ENCODE results near the gene METRNL. TPM values are rescaled to one million over a fixed set of nuclear protein-coding genes. Genes with fewer than 3 reads are reported as not detected.

Gene METRNL
- total RNA-seq, 1 experiment from 2014 or later = 21.0 TPM

DNA sequence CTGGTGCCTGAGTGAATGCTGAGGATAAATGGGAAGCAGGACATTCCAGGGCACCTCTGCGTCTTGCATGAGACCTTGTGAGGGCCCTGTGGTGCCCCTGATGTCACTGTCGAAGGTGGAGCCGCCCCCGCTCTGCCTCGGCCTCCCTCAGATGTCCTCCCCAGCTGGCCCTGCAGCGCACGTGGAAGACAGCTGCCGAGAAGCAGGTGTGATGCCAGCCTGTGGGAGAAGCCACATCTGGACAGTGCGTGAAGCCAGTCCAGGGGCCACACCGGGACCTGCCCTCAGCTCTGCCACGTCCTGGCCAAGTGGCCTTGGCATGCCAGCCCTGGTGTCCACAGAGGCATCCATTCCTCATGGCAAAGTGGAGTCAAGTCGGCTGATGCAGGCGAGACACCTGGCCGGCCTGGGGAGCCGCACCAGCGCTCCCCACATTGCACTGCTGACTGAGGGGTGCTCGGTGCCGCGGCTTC lies 21.6 kb upstream of the METRNL start:
- Histone ChIP-seq H3K27ac (ENCODE audit: low read length) (no peak overlapping the region), H3K27me3 (ENCODE audit: control insufficient read depth, insufficient read depth, low read length) (no peaks in the 10 kb centered on the region), H3K4me3 (ENCODE audit: low read depth in 2 of 2, low read length in 2 of 2) (no peak overlapping the region), H3K4me1 (ENCODE audit: control insufficient read depth, insufficient read depth, low read length) (peaks cover 23% of the 10 kb centered on the region), H3K36me3 (ENCODE audit: control insufficient read depth, insufficient read depth, low read length) (no peaks in the 10 kb centered on the region), H3K9me3 (ENCODE audit: control insufficient read depth, insufficient read depth, low read depth, low read length) (no peaks in the 10 kb centered on the region)
- in situ Hi-C loops (cut with HindIII; ENCODE audit: low pct_unique_long_range_greater_than_20kb, low sequenced_read_pairs) (no loop called here), intact Hi-C loops (cut with micrococcal nuclease; ENCODE audit: unreplicated experiment) (no loop called here)
- no peak for TF ChIP-seq TCF7L2 (IDR thresholded peaks at IDR 0.05; ENCODE audit: low read depth, low read length)
- TF ChIP-seq, protein P1, sequence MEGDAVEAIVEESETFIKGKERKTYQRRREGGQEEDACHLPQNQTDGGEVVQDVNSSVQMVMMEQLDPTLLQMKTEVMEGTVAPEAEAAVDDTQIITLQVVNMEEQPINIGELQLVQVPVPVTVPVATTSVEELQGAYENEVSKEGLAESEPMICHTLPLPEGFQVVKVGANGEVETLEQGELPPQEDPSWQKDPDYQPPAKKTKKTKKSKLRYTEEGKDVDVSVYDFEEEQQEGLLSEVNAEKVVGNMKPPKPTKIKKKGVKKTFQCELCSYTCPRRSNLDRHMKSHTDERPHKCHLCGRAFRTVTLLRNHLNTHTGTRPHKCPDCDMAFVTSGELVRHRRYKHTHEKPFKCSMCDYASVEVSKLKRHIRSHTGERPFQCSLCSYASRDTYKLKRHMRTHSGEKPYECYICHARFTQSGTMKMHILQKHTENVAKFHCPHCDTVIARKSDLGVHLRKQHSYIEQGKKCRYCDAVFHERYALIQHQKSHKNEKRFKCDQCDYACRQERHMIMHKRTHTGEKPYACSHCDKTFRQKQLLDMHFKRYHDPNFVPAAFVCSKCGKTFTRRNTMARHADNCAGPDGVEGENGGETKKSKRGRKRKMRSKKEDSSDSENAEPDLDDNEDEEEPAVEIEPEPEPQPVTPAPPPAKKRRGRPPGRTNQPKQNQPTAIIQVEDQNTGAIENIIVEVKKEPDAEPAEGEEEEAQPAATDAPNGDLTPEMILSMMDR (IDR thresholded peaks at IDR 0.05) = no peak
- no TSS peak for BruUV-seq (replicated peaks)
- CTCF ChIA-PET = no interaction called here
- no peak for ATAC-seq
- POLR2A ChIA-PET = no interaction called here
- DNase-seq (ENCODE audit: low read depth, low spot score) = no peak

DNA sequence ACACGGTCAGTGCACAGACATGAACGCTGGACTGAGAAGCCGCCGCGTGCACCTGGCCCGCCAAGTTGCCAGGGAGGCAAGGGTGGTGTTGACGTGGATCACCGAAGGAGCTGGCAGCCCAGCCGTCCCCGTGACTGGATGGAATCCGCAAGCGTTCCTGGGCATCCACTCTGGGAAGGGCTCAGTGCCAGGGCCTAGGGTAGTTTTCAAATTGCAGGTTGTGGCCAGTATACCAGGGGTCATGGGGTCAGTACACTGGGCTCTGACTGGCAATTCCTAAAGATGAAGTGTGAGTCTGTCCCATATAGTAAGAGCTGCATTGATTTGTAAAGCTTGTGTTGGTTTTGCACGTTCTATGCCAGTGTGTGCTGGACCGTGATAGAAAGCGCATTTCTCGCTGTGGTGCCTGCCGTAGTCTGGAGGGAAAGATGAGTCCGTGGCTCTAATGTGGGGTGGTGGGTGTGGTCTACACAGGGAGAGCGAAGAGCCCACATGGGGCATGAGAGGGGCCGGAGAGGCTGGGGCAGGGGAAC lies 21.1 kb upstream of the METRNL start:
- intact Hi-C loops (cut with micrococcal nuclease; ENCODE audit: unreplicated experiment) (no loop called here), in situ Hi-C loops (cut with HindIII; ENCODE audit: low pct_unique_long_range_greater_than_20kb, low sequenced_read_pairs) (no loop called here)
- Histone ChIP-seq H3K36me3 (ENCODE audit: control insufficient read depth, insufficient read depth, low read length) (no peaks in the 10 kb centered on the region), H3K4me3 (ENCODE audit: low read depth in 2 of 2, low read length in 2 of 2) (no peak overlapping the region), H3K9me3 (ENCODE audit: control insufficient read depth, insufficient read depth, low read depth, low read length) (no peaks in the 10 kb centered on the region), H3K27ac (ENCODE audit: low read length) (no peak overlapping the region), H3K27me3 (ENCODE audit: control insufficient read depth, insufficient read depth, low read length) (no peaks in the 10 kb centered on the region), H3K4me1 (ENCODE audit: control insufficient read depth, insufficient read depth, low read length) (peaks cover 18% of the 10 kb centered on the region)
- TF ChIP-seq SIN3A (IDR thresholded peaks at IDR 0.05; ENCODE audit: borderline replicate concordance, insufficient read depth, low read depth, low read length) (no peak), TCF7L2 (IDR thresholded peaks at IDR 0.05; ENCODE audit: low read depth, low read length) (no peak), POLR2AphosphoS5 (IDR thresholded peaks at IDR 0.05; ENCODE audit: low read depth, low read length) (no peak)
- TF ChIP-seq, protein P1 (IDR thresholded peaks at IDR 0.05) = no peak
- TF ChIP-seq, protein P2, sequence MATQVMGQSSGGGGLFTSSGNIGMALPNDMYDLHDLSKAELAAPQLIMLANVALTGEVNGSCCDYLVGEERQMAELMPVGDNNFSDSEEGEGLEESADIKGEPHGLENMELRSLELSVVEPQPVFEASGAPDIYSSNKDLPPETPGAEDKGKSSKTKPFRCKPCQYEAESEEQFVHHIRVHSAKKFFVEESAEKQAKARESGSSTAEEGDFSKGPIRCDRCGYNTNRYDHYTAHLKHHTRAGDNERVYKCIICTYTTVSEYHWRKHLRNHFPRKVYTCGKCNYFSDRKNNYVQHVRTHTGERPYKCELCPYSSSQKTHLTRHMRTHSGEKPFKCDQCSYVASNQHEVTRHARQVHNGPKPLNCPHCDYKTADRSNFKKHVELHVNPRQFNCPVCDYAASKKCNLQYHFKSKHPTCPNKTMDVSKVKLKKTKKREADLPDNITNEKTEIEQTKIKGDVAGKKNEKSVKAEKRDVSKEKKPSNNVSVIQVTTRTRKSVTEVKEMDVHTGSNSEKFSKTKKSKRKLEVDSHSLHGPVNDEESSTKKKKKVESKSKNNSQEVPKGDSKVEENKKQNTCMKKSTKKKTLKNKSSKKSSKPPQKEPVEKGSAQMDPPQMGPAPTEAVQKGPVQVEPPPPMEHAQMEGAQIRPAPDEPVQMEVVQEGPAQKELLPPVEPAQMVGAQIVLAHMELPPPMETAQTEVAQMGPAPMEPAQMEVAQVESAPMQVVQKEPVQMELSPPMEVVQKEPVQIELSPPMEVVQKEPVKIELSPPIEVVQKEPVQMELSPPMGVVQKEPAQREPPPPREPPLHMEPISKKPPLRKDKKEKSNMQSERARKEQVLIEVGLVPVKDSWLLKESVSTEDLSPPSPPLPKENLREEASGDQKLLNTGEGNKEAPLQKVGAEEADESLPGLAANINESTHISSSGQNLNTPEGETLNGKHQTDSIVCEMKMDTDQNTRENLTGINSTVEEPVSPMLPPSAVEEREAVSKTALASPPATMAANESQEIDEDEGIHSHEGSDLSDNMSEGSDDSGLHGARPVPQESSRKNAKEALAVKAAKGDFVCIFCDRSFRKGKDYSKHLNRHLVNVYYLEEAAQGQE (IDR thresholded peaks at IDR 0.05; ENCODE audit: insufficient read depth in 1 of 2, low read depth in 2 of 2, low read length in 1 of 2) = no peak
- BruUV-seq (replicated peaks) = no TSS peak
- DNase-seq (ENCODE audit: low read depth, low spot score) = no peak
- ChIA-PET CTCF (no interaction called here), POLR2A (no interaction called here)
- ATAC-seq = no peak

Measured in Panc1 (cell line).